ENCODE data around the gene TBC1D10B. TPM values are rescaled to one million over a fixed set of nuclear protein-coding genes. Genes with fewer than 3 reads are reported as not detected.
"Not testable (repeated sequence)": the region's sequence is repeated elsewhere in the genome, so short reads cannot be mapped to it uniquely, and the experiment has no call there.

TBC1D10B gene
- total RNA-seq, 1 donor from 2014 or later, result 36.0 TPM

GRCh38 chr16:30398661-30399434 is 28.6 kb upstream of the TBC1D10B start:
- peaks cover 6% of the 10 kb centered on the region for H3K36me3 ChIP-seq
- H3K27me3 ChIP-seq, result no peaks in the 10 kb centered on the region
- H3K4me1 ChIP-seq, result peaks cover 11% of the 10 kb centered on the region
- no peaks in the 10 kb centered on the region for H3K9me3 ChIP-seq
- no peak overlapping the region for H3K4me3 ChIP-seq
- intact Hi-C loops (cut with DNase I), result no loop called here
- TF ChIP-seq CTCF (IDR thresholded peaks at IDR 0.05), result no peak
- H3K27ac ChIP-seq, result no peak overlapping the region
- DNase-seq (no peak), ATAC-seq (no peak)

- no peak for TF ChIP-seq CTCF (IDR thresholded peaks at IDR 0.05)
Measured at GRCh38 chr16:30397776-30398660, 27.7 kb upstream of the TBC1D10B start.

DNA sequence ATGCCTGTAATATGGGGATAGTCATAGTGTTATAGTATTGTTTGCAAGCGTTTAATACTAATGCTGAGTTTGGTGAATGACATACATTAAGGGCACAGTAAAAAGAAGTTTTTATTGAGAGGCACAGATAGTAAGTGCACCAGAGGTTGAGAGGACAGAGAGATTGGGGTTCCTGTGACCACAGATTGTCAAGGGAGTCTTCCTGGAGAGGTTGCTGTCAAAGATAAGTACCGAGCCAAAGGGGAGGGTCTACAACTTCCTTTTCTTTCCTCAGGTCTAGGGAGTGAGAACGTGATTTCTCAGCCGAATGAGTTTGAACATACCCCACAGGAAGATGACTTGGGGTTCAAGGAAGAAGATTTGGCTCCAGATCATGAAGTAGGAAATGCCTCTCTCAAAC is 26.8 kb upstream of the TBC1D10B start:
- no peaks in the 10 kb centered on the region for H3K27me3 ChIP-seq
- ATAC-seq, result no peak
- H3K4me1 ChIP-seq, result peaks cover 11% of the 10 kb centered on the region
- no peaks in the 10 kb centered on the region for H3K9me3 ChIP-seq
- intact Hi-C loops (cut with DNase I), result no loop called here
- no peak for TF ChIP-seq CTCF (IDR thresholded peaks at IDR 0.05)
- H3K36me3 ChIP-seq, result peaks cover 6% of the 10 kb centered on the region
- H3K4me3 ChIP-seq, result no peak overlapping the region
- H3K27ac ChIP-seq, result no peak overlapping the region
- DNase-seq, result no peak

More at GRCh38 chr16:30397776-30398660, 27.7 kb upstream of the TBC1D10B start:
- H3K4me3 ChIP-seq, result no peak overlapping the region
- peaks cover 6% of the 10 kb centered on the region for H3K36me3 ChIP-seq
- H3K27ac ChIP-seq, result no peak overlapping the region
- ATAC-seq (no peak), DNase-seq (no peak)
- peaks cover 11% of the 10 kb centered on the region for H3K4me1 ChIP-seq
- no peaks in the 10 kb centered on the region for H3K9me3 ChIP-seq
- no peaks in the 10 kb centered on the region for H3K27me3 ChIP-seq
- intact Hi-C loops (cut with DNase I), result no loop called here

DNA sequence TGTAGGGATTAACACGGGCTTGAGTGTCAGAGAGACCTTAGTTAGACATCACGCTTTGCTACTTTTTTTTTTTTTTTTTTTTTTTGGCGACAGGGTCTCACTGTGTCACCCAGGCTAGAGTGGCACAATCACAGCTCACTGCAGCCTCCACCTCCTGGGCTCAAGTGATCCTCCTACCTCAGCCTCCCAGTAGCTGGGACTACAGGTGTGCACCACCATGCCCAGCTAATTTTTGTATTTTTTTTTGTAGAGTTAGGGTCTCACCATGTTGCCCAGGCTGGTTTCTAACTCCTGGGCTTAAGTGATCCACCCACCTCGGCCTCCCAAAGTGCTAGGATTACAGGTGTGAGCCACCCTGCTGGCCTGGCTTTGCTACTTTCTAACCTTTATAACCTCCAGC is 26.3 kb upstream of the TBC1D10B start:
- intact Hi-C loops (cut with DNase I); ATAC-seq; DNase-seq; H3K27ac ChIP-seq; H3K27me3 ChIP-seq; H3K36me3 ChIP-seq; H3K9me3 ChIP-seq: not testable (repeated sequence)
- H3K4me3 ChIP-seq, result peak overlapping the region; percentile 81
- H3K4me1 ChIP-seq, result peaks cover 11% of the 10 kb centered on the region

DNA sequence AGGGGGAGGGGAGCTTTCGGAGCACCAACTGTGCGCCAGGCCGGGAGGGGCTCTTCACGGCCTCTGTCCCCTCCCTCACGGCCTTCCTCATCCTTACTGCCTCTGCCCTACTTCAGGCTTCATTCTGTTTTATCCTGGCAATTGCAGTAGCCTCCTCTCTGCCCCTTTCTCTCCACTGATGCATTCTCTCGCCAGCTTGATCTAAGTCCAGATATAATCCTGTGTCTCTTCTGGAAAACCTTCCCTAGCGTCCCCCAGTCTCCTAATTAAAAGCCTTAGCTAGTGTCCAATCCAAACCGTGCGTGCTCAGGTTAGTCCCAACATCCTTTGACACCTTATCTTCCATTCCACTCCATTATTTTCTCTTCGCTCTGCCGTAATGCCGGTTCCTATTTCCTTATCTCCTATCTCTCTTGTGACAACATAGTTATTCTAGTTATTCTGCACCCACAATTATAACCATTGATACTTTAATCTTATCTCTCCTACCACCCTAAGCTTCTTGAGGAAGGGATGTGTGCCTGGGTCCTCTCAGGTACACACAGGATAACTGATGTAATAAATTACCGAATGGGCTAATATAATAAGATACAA is 25.8 kb upstream of the TBC1D10B start:
- Histone ChIP-seq H3K4me1 (peaks cover 11% of the 10 kb centered on the region), H3K27ac (peak overlapping the region; percentile 72), H3K4me3 (peak overlapping the region; percentile 81), H3K36me3 (peaks cover 6% of the 10 kb centered on the region), H3K9me3 (no peaks in the 10 kb centered on the region), H3K27me3 (no peaks in the 10 kb centered on the region)
- intact Hi-C loops (cut with DNase I), result no loop called here
- ATAC-seq (no peak), DNase-seq (no peak)
- no peak for TF ChIP-seq CTCF (IDR thresholded peaks at IDR 0.05)
